HL-60 (cell line): ENCODE results near the gene SRSF4.

Source experiments
- CTCF ChIP-seq: IDR thresholded peaks from one replicate; pipeline ENCODE4 v1.5.1; 2011; ENCODE audit warnings: low read length, control low read depth, inconsistent platforms; ENCODE audit not compliant: insufficient read depth
- POLR2AphosphoS5 ChIP-seq: IDR thresholded peaks from 2 replicates; pipeline ENCODE4 v1.6.1; 2012; ENCODE audit warnings: low read depth

GRCh38 chr1:29167904-29168303 is 13.8 kb downstream of the SRSF4 start:
- TF ChIP-seq POLR2AphosphoS5 (no peak), CTCF (no peak)
